ENCODE data around the gene STAT6. TPM values are rescaled to one million over a fixed set of nuclear protein-coding genes. Genes with fewer than 3 reads are reported as not detected.

The STAT6 gene
- total RNA-seq, 2 donors from 2014 or later = 158 to 198 TPM

DNA sequence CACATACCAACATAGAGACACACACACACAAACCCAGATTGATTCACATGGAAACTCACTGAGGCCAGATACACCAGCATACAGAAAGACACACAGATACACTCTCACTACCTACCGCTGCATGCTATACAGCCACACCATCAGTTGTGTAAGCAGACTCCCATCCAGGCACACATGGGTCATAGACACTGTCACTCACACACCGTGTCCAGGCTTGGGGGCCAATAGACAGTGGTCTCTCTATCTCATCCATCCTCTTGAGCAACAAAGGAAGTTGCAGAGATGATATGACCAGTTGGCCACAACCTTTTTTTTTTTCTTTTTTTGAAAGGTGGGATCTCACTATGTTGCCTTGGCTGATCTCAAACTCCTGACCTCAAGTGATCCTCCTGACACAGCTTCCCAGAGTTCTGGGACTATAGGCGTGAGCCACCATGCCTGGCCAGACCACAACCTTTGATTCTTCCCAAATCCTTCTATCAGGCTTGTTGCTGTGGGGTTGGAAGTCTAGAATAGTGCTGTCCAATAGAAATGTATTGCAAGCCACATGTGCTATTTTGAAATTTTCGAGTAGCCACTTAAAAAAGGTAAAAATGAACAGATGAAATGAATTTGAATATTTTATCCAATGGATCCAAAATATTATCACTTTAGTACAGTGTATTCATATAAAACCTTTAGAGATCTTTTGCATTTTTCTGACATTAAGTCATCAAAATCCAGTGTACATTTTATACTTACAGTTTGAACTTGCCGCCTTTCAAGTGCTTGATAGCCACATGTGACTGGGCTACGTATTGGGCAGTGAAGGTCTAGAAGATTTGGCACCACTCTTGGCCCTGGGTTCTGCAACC is 28.9 kb upstream of the STAT6 start:
- Mint-ChIP-seq H3K9me3 (no peaks in the 10 kb centered on the region), H3K36me3 (no peaks in the 10 kb centered on the region), H3K4me1 (ENCODE audit: low read depth in 2 of 2) (peaks cover 3 to 4% of the 10 kb centered on the region in 2 donors), H3K27me3 (peaks cover 2 to 7% of the 10 kb centered on the region in 2 donors), H3K4me3 (peak overlapping the region; percentile 59), H3K27ac (peak overlapping the region in 1 of 2 donors; percentile 18)
- DNase-seq (ENCODE audit: low spot score) (peak; percentile 15), ATAC-seq (peak; percentile 63 to 72)

DNA sequence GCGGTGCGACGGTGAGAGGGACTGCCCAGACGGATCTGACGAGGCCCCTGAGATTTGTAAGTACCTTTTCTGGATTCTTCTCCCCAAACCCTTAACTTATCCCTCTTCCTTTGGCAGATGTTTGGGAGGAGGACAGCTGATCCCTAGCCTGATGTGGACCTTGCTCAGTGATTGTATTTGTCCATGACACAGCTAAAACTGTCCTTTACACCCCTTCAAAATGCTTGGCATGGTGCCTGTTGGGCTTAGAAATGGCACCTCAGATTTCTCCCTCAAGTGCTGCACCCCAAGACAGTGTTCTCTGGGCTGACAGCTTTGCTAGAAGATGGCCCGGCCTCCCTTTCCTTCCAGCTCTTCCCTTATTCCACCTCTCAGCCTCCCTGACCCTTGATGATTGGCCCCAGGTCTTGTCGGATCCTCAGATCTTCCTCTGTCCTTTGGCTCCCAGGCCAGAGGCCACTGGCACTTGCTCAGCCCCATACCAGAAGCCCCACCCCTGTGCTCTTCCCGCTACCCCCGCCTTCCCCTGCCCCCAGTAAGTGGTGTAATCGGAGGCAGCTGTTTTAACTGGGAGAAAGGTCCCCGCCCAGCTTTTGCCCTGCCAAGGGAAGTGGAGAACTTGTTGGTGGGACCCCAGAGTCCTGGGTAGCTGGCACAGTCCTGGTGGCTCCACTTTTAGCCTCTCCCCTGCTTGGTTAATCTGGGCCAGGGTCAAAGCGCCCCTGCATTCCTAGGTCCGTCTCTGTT is 27.5 kb upstream of the STAT6 start:
- H3K36me3 Mint-ChIP-seq = no peaks in the 10 kb centered on the region
- peaks cover 7% of the 10 kb centered on the region in 2 donors for H3K27me3 Mint-ChIP-seq
- H3K9me3 Mint-ChIP-seq = no peaks in the 10 kb centered on the region
- H3K27ac Mint-ChIP-seq = peak overlapping the region in 1 of 2 donors; percentile 18
- ATAC-seq (no peak), DNase-seq (ENCODE audit: low spot score) (no peak)
- peaks cover 3 to 4% of the 10 kb centered on the region in 2 donors for H3K4me1 Mint-ChIP-seq (ENCODE audit: low read depth in 2 of 2)
- no peak overlapping the region for H3K4me3 Mint-ChIP-seq

DNA sequence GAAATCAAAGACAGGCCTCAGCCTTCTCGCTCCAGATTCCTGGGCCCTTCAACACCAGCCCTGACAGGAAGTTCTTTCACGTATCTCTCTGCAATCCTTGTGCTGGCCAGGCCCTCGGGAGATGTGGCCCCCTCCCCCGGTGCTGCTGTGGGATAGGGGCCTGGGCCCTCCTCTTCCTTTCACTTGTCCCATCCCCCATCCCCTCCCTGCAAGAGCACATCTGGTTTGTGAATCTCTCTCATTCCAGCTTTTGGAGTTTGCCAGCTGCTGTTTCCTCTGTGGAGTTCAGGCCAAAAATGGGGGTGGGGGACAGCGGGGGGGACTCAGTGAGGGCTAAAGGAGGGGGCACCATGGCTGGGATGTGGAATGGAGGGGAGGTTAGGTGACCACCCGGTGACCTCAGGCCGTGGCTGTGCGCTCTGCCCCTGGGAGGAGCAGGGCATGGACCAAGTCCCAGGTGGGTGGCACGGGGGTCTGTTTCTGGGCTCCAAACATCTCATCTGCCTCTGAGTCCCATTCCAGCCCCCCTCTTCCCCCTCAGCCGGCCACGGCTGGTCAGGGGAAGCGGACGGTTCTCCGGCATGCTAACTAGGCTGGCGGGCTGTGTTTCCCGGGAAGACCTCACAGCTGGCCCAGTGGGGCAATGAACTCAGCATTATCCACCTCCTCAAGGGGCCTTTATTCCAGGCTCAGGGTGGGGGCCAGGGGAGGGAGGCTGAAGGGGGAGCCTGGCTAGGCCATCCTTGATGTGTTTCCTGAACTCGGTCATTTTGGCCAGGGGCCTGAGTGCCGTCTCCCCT is 24.6 kb upstream of the STAT6 start:
- peaks cover 14 to 19% of the 10 kb centered on the region in 2 donors for H3K27me3 Mint-ChIP-seq
- H3K27ac Mint-ChIP-seq = no peak overlapping the region
- H3K4me1 Mint-ChIP-seq (ENCODE audit: low read depth in 2 of 2) = peaks cover 3 to 4% of the 10 kb centered on the region in 2 donors
- no peak for ATAC-seq
- H3K9me3 Mint-ChIP-seq = no peaks in the 10 kb centered on the region
- H3K4me3 Mint-ChIP-seq = no peak overlapping the region
- DNase-seq (ENCODE audit: low spot score) = peak; percentile 54
- H3K36me3 Mint-ChIP-seq = no peaks in the 10 kb centered on the region

DNA sequence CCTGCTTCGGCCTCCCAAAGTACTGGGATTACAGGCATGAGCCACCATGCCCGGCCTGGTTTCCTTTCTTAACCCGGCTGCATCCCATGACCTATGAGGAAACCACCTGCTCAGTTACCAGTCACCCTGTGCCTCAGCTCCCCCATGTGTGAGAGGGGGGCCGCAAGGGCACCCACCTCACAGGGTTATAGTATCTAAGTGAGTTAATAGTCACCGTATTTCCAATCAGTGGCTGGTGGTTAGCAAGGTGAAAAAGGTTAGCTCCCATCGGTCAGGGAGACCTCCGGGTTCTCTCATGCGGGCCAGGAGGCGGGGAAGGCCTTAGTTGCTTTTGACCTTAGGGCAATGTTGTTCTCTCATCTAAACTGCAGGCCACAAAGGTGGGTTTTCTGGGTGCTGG is 23.8 kb upstream of the STAT6 start:
- Mint-ChIP-seq H3K27me3 (peaks cover 15 to 27% of the 10 kb centered on the region in 2 donors), H3K9me3 (no peaks in the 10 kb centered on the region), H3K36me3 (no peaks in the 10 kb centered on the region), H3K4me1 (ENCODE audit: low read depth in 2 of 2) (peaks cover 3 to 4% of the 10 kb centered on the region in 2 donors), H3K4me3 (no peak overlapping the region), H3K27ac (no peak overlapping the region)
- DNase-seq (ENCODE audit: low spot score) = peak; percentile 23
- no peak for ATAC-seq

DNA sequence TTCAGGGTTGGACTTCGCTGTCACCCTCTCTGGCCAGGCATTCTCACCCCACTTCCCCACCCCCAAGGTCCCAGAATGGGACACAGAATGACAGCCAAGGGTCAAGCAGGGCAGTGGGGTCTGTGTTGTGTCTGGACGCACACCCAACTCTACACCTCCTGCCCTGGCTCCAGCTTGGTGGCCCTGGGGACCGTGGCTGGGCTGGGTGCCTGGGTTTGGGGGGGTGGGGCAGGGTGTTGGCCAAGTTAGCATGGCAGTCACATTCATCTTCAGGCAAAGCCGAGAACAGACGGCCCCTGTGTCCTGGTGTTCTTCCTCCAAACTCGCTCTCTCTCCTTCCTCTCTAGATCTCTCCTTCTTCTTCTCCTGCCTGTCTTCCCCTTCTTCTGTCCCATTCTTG is 22.8 kb upstream of the STAT6 start:
- Mint-ChIP-seq H3K4me1 (ENCODE audit: low read depth in 2 of 2) (peaks cover 0 to 3% of the 10 kb centered on the region in 2 donors), H3K4me3 (no peak overlapping the region), H3K36me3 (no peaks in the 10 kb centered on the region), H3K27me3 (peaks cover 17 to 25% of the 10 kb centered on the region in 2 donors), H3K9me3 (no peaks in the 10 kb centered on the region), H3K27ac (no peak overlapping the region)
- ATAC-seq (no peak), DNase-seq (ENCODE audit: low spot score) (peak; percentile 16)

DNA sequence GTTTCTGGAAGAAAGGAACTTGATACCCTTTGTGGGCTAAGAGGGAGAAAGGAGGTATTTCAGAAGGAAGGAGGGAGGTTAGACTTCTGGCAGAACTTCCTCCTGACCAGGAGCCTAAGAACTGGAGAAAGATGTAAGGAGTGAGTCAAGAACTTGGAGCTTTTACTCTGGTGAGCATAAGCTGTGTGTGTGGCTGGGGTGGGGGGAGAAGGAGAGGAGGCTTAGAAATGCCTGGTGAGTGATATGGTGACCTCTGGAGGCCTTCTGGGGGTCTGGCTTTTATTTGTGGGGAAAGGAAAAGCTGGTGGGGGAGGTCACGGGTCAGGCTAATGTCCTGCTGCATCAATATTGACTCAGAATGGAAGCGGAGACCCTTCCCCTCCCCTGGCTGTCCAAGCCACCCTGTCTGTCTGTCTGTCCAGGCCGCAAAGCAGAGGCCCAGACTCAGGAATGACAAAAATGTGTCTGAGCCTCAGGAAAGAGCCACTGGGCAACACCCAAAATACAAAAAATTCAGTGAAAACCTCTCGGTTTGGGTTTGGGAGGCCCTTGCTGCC is 21.9 kb upstream of the STAT6 start:
- DNase-seq (ENCODE audit: low spot score) (no peak), ATAC-seq (no peak)
- no peaks in the 10 kb centered on the region for H3K9me3 Mint-ChIP-seq
- peaks cover 17 to 25% of the 10 kb centered on the region in 2 donors for H3K27me3 Mint-ChIP-seq
- no peak overlapping the region for H3K27ac Mint-ChIP-seq
- H3K4me1 Mint-ChIP-seq (ENCODE audit: low read depth in 2 of 2) = no peaks in the 10 kb centered on the region
- H3K4me3 Mint-ChIP-seq = no peak overlapping the region
- no peaks in the 10 kb centered on the region for H3K36me3 Mint-ChIP-seq

DNA sequence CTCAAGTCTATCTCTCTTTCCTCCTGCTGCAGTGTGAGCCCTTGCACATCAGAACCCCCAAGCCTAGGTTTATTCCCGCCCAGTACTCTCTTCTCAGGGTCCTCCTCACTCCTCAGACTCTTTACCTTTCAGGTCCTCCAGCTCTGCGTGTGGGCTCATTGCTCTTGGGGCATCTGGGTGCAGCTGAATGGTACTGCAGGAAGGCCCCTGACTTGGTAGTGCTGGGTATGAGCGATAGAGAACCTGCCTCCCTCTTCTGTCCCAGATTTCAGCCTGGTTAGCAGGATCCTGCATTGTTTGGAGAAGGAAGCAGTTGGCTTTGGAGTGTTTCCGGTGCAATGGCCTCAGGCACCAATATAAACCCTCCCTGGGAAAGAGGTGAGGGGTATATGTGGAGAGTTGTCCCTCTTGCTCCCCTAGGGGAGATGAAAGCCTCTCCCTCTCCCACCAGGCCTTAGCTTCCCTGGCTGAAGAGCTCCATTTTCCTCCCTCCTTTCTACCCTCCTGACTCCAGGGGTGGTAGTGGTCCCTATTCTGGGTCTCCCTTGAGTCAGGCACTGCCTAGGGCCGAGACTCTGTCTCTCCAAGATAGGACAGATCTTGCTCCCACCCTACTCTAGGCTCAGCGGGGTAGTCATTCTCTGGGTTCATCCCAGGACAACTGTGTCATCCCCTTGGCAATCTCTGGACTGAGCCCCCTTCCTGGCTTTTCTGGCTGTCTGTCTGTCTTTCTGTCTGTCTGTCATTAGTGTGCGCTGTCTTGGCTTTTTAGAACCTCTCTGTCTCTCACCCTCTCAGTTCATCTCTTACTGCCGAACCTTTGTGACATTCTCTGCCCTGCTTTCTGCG is 21.0 kb upstream of the STAT6 start:
- Mint-ChIP-seq H3K27me3 (peaks cover 17 to 25% of the 10 kb centered on the region in 2 donors), H3K4me1 (ENCODE audit: low read depth in 2 of 2) (no peaks in the 10 kb centered on the region), H3K4me3 (no peak overlapping the region), H3K9me3 (no peaks in the 10 kb centered on the region), H3K36me3 (no peaks in the 10 kb centered on the region), H3K27ac (no peak overlapping the region)
- DNase-seq (ENCODE audit: low spot score) (no peak), ATAC-seq (no peak)

DNA sequence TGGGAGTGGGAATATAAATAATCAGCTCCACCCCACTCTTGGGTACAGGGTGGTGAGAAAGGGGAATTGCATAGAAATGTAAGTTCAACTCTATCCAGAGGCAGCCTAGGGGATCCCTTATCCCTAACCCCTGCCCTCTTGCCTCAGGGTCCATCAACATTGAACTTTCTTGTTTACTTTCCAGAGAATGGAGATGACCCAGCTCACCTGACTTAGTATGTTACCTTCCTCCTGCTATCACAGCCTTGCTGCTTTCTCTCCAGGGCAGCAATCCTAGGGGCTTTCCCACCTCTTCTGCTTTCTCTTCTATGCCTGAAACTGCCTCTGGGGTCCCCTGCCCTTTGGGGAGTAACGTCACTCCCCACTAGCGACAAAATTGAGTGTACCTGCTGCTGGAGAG is 19.8 kb upstream of the STAT6 start:
- H3K27ac Mint-ChIP-seq = no peak overlapping the region

DNA sequence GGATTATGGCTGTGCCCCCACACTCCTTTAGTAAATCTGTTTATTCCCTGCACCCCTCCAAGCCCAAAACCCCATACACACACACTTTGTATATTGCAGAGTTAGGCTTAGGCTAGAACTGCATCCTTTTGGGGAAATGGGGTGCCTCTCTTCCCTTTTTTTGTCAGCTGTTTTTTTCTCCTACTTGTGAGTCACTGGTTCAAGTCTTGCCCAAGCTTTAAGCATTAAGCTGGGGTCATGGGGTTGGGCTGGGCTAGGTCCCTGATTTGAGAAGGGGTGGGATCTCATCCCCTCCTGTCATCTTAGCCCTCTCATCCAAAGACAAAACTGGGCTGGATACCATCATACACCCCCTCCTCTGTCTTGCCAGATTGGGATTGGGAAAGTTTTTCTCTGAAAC is 18.7 kb upstream of the STAT6 start:
- Mint-ChIP-seq H3K36me3 (no peaks in the 10 kb centered on the region), H3K9me3 (no peaks in the 10 kb centered on the region), H3K27me3 (peaks cover 19 to 25% of the 10 kb centered on the region in 2 donors), H3K4me1 (ENCODE audit: low read depth in 2 of 2) (no peaks in the 10 kb centered on the region), H3K4me3 (peak overlapping the region; percentile 63), H3K27ac (no peak overlapping the region)
- ATAC-seq (no peak), DNase-seq (ENCODE audit: low spot score) (no peak)

More for the DNA sequence above, 19.8 kb upstream of the STAT6 start:
- no peaks in the 10 kb centered on the region for H3K9me3 Mint-ChIP-seq
- ATAC-seq = no peak
- H3K4me1 Mint-ChIP-seq (ENCODE audit: low read depth in 2 of 2) = no peaks in the 10 kb centered on the region
- no peaks in the 10 kb centered on the region for H3K36me3 Mint-ChIP-seq
- peaks cover 19 to 25% of the 10 kb centered on the region in 2 donors for H3K27me3 Mint-ChIP-seq
- H3K4me3 Mint-ChIP-seq = no peak overlapping the region
- no peak for DNase-seq (ENCODE audit: low spot score)

DNA sequence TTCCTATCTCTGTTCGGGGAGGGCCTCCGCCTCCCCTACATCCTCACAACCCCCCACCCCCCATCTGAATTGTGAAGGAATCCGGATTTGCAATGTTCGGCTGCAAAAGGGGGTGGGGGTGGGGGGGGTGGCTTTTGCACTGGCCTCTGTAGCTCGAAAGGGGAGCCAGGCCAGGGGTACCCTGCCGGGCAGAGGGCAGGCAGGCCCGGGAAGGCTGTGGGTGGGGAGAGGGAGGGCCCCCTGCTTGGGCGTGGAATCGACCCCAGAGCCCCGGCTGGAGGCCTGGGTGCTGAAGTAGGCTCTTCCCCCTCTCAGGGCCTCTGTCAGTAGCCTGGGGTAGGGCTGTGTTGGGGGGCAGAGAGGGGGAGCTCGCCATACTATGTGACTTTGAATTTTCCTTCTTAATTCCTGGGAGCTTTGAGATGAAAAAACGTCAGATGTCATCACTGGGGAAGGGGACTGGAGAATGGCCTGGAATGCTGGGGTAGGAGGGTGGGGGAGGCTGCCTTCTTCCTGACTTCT is 18.2 kb upstream of the STAT6 start:
- no peaks in the 10 kb centered on the region for H3K36me3 Mint-ChIP-seq
- no peak overlapping the region for H3K27ac Mint-ChIP-seq
- no peaks in the 10 kb centered on the region for H3K9me3 Mint-ChIP-seq
- ATAC-seq (no peak), DNase-seq (ENCODE audit: low spot score) (no peak)
- peak overlapping the region; percentile 63 for H3K4me3 Mint-ChIP-seq
- H3K27me3 Mint-ChIP-seq = peaks cover 23 to 27% of the 10 kb centered on the region in 2 donors
- H3K4me1 Mint-ChIP-seq (ENCODE audit: low read depth in 2 of 2) = peaks cover 2 to 3% of the 10 kb centered on the region in 2 donors

DNA sequence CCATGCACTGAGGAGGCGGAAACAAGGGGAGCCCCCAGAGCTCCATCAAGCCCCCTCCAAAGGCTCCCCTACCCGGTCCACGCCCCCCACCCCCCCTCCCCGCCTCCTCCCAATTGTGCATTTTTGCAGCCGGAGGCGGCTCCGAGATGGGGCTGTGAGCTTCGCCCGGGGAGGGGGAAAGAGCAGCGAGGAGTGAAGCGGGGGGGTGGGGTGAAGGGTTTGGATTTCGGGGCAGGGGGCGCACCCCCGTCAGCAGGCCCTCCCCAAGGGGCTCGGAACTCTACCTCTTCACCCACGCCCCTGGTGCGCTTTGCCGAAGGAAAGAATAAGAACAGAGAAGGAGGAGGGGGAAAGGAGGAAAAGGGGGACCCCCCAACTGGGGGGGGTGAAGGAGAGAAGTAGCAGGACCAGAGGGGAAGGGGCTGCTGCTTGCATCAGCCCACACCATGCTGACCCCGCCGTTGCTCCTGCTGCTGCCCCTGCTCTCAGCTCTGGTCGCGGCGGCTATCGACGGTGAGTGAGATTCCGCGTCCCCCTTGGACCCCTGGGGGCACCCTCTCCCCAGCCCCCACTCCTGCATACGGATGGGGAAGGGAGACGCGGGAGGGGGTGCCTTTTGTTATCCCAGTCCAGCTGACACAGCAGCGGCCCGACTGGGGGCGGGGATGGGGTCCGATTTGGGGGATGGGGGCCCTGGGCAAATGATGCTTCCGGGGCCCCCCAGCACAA is 17.5 kb upstream of the STAT6 start:
- peaks cover 6% of the 10 kb centered on the region for H3K36me3 Mint-ChIP-seq
- DNase-seq (ENCODE audit: low spot score) (peak; percentile 6), ATAC-seq (no peak)
- peak overlapping the region; percentile 77 for H3K4me3 Mint-ChIP-seq
- no peaks in the 10 kb centered on the region for H3K9me3 Mint-ChIP-seq
- peaks cover 6 to 7% of the 10 kb centered on the region in 2 donors for H3K4me1 Mint-ChIP-seq (ENCODE audit: low read depth in 2 of 2)
- H3K27me3 Mint-ChIP-seq = peaks cover 22 to 34% of the 10 kb centered on the region in 2 donors
- no peak overlapping the region for H3K27ac Mint-ChIP-seq

All from natural killer cell treated with Interleukin-12 subunit alpha and Interleukin-12 subunit beta and Interleukin-15 and Interleukin-18, amount 100 ng/mL, for 72 hours (primary cell).